HS-5 (cell line): ENCODE data around the gene FNTB.

ENCODE experiments used
- DNase-seq: peaks from one replicate; pipeline ENCODE4 v3.0.0-alpha.2; 2012; ENCODE audit warnings: low read depth

Gene FNTB

DNA sequence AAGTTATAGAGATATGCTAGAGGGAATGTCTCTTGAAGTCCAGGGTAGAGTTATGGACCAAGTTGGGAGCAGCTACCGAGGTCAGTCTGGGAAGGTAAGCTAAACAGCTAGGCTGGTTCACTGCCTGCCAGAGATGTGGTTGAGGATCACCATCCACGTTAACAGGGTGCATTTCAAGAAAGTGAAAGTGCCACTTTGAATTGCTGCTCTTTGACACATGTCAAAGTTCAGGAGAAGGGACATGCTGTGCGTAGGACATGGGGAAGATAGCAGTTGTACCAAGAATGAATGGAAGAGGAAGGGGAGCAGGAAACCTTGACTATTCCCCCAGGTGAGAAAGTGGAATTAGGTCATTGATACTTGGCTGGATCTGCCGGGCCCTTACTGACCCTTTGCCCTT lies 66.1 kb downstream of the FNTB start:
- DNase-seq = no peak

DNA sequence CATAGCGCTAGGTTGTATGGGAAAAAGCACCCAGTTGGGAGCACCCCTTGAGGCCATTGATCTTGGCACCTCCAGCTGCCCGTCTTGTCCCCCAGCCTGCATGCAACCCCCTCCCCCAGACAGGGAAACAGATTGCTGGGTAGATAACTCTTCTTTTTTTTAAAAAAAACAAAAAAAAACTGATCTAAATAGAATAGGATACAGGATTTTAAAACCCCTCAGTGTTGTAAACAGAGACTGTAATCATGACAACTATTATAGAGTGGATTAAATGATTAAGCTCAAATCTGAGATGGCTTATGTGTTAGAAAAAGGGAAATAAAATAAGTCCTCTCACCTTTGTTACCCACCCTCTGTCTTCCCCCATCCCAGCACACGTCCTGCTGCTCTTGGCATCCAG lies 66.8 kb downstream of the FNTB start:
- DNase-seq = no peak

DNA sequence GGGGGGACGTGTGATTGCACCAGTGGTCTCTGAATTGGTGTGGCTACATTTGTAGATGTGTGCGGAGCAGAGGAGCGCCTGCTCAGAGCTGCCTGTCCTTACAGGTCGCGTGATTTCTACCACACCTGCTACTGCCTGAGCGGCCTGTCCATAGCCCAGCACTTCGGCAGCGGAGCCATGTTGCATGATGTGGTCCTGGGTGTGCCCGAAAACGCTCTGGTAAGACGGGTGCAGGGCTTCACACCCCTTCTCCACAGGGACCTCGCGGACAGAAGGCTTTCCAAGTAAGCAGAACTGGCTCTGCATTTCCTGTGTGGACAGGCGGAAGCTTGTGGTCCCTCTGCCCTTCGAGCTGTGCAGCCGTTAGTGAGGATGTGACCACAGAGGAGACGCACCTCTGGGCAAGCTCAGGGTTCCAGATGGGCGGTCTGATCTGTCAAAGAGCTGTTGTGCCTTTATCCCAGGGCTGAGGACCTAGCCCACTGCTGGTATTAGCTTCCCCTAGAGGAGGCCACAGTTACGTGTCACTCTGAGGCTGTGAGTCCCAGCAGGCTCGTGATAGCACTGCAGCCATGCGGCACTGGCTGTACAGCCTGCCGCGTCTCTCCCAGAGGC lies 67.9 kb downstream of the FNTB start:
- no peak for DNase-seq

DNA sequence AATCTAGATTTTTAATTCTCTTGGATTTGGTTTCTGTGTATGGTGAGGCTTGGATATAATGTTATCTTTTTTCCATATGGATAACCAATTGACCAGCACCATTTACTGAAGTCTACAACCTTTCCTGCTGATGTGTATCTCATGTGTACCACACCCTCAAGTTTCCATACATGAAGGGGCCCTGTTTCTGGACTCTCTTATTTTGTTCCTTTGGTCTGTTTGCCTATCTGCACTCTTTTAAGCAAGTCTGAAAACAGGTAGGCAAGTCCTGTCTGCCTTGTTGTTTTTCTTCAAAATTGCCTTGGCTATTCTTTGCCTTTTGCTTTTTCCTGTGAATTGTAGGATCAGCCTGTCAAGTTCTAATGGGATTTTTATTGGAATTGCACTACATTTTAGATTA lies 71.0 kb downstream of the FNTB start:
- no peak for DNase-seq

DNA sequence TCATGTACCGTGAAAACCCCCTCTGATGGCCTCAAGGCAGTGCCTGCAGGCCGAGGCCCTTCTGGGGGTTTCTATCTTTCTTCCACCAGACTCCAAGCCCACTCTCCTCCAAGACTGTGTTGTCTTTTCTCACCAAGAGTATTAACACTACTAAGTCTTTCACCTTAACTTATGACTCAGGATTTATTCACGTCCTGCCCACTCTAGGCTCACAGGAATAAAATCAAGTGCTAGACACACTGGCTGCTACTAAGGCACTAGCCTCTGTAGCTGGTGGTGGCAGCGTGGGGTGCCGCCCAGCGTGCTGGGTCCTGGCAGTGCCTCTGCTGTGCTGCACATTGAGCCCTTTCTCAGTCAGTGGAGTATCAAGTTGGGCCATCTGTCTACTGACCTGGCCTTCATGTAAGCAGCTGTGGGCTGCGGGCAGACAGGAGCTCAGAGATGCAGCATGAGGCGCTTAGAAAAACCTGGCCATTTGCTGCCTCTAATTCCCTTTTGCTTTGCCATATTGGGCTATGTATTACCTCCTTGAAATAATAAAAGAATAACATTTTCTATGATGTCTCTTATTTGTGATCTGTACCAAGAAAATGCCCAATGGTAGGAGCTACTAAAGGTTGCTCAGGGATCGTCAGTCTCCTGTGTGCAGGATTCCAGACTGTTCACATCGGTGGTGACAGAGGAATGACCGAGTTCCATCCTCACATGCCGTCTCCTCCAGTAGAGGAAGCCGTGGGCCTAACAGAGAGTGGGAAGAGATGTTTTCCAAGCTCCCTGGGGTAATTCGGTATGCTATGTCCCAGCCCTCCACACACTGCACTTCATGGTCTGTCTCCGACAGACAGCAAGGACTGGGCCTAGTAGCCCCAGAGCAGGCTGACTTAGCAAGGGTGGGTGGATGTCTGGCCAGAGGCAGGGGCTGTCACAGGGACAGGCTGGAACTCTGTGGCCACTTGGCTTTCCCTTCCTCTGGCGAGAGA lies 75.7 kb downstream of the FNTB start:
- no peak for DNase-seq

DNA sequence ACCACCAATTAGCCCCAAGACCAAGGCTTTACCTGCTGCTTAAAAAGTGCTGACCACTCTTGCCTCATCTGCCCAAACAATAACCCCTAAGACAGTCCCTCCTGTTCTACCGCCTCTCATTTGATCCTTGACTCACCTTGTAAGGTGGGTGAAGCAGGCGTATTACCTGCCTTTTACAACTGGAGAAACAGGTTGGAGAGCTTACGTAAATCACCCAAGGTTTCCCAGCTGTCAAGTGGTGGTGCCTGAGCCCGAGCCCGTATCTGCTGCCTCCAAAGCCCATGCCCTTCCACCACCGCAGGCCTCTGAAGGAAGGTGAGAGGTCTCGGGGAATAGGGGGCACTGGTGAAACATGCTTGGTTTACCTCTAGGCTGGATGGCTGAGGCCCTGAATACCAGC lies 79.0 kb downstream of the FNTB start:
- DNase-seq = no peak

DNA sequence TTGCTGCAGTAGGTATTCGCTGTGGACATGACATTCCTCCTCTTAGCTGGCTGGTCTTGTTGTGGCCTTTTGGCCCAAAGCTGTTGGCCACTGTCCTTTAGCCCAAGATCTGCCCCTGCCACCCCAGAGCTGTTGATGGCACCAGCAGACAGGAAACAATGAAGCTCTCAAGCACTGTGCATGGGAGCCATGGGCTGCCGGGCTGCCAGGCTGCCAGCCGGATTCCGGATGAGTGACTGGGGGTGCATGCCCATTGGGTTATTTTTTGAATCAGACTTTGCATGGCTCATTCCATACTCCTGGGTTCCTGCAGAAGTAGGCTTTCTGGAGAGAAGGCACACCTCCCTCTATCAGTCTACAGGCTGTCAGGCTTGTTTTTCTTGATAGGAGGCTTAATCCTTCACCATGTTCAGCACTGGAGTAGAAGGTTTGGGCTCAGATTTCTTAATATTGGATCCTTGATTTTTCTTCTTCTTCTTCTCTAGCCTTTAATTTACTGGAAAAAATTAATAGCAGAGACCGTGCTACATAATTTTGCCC lies 83.2 kb downstream of the FNTB start:
- DNase-seq = no peak

DNA sequence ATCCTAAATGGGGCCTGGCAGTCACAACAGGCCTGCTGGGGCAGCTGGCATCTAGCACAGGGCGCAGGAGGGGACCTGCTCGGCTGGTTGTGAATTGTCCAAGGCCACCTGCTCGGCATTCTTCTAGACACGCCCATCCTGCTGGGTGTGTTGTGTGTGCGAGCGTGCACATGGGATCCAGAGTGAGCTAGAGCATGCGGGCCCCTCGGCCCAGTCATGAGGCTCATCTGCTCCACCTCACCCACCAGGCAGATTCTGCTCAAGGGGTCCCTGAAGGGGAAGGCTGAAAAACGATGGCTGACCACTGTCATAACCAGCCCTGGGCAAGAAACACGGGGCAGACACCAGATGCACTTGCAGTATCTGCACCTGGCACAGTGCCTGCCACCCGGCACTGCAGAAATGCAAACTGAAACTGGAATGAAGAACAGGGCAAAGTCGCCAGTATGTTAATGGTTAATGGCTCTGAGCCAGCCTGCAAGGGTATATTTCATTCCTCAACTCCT lies 83.8 kb downstream of the FNTB start:
- DNase-seq = no peak

DNA sequence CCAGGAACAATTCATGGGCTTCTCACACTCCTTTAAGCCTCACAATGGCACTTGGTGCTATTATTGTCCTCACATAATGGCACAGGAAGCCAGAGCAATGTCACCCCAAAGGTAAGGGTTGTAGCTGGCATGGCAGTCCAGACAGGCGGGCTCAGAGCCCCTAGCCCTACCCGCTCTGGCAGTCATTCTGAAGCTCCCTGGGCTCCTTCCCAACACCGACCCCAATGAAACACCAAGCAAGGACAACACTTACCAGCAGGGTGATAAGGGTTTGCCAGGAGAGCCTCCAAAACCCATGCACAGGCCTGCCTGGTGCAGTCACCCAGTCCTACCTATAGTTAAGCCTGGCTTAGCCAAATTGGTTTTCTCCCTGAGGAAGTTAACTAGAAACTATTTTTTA lies 84.8 kb downstream of the FNTB start:
- no peak for DNase-seq

DNA sequence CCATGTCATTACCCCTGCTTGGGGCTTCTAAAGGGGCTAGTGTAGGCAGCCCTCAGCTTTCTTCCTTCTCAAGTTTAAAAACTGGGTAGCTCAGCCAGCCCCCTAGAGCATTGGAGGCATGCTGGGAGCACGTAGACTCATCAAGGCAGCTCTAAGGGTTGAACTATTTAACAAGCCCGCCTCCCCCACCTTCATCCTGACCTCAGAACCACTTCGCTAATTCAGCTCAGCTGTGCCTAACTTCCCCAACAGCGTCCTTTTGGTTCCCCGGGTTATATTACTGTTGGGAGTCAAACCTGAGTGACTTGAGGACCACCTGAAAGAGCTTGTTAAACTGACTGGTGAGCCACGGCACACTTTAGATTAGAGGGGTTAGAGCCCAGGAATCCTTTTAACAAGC lies 85.6 kb downstream of the FNTB start:
- no peak for DNase-seq

DNA sequence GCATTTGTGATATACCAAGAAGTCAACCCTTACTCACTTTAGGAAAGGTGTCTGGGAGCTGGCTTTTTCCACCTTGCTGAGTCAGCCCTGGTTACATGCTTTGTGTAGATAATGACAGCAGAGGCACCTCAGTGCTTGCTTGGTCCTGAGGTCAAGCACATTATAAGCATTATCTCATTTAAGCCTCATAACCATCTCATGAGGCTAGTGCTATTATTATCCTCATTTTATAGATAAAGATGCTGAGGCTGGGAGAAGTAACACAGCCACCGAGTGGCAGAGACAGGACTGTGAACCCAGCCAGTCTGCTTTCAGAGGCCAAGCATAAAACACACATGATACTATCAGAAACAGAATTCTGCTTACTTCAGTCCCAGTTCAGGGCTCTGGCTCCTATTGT lies 86.2 kb downstream of the FNTB start:
- no peak for DNase-seq

DNA sequence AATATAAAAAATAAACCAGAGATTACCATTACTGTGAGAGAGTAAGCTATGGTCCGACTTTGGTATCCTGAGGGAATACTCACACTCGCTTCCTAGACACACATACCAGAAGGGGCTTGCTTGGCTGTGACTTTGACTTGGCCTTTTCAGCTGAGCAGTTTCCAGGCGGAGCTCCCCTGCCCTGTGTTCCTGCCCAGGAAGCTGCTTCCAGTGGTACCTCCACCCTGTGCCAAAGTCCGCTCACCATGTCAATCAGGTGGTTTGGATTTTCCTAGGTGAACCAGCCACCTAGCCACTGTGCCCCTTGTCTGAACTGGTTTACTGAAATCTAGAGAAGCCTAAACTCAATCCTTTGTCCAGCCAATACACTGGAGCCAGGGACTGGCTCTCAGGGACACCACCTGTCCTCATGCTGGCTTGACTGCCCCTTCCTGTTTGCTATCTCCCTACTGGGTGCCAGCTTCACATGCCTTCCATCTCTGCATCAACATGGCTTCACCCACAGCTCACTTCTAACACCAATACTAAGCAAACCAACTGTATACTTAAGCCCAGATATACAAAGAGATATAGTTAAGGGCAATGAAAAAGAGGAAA lies 87.0 kb downstream of the FNTB start:
- no peak for DNase-seq

DNA sequence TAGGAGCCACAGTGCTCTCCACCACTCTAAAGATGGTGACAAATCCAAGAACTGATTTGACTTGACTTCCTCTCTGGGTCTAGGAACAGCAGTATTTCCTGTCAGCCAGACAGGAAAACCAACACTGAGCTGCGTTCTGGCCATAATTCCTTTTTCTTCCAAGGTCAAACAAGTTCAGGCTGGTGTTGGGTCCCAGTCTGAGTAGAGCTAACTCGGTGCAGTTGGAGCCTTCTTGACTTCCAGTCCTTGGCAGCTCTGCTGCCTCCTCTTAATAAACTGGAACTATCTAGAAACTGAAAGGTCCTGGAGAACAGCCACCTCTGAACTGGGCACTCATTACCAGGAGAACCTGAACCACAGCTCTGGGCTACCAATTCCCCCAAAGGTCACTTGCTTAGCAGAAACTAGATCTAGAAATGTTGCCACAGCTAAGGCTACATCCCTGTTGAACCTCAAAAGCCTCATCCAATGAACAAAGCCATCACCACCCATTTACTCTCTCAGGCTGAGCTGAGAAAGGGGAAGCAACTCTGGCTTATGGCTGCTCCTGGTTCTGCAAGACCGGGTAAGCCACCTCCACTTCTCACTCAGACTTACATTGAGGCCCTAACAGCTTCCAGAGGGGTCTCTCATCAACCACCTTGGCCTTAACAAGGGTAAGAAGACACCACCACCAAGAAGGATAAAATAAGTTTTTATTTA lies 87.9 kb downstream of the FNTB start:
- DNase-seq = no peak

DNA sequence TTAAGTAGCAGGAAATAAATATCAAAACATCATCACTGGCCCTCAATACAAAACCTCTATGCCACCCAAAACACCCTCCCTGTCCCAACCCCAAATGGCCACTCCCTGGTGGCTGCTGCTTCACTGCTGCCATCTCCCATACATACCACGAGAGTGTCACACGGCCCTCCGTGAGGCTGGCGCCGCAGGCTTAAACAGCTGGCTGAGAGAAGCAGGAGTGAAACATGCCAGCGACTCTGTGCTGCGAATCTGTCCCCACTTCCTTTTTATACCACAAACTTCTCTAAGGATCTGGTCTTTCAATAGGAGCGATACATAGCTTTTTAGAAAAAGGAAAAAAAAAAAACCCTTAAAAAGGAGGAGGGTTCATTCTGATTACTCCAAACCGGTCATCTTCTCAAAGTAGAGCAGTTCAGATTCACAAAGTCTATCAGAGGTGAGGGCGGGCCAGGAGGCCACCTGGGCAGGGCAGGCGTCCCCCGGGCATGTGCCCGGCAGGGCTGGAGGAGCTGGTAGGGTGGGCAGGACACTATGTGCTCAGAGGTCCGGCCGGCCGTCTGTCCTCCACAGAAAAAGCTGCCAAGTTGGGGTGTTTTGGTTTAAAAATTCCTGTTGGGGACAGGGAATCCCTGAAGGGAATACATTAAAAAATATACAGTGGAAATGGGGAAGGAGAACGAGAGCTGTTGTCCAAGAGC lies 89.1 kb downstream of the FNTB start:
- DNase-seq = no peak

DNA sequence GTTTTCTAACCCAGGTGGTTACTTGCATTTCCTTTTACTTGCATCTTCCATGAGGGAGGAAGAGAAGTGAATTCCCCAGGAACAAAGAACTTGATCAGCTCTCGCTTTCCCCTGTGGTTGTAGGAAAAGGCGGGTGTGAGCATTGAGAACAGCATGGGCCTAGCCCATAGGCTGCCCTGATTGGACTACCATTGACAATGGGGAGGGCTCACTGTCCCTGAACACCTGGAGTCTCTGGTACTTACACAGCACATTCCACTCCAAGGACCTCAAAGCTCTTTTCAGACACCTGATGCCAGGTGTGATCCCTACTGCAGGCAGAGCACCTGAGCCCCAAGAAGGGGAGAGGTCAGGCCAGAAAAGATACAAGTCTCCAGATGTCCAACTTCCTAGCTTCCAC lies 90.6 kb downstream of the FNTB start:
- no peak for DNase-seq

DNA sequence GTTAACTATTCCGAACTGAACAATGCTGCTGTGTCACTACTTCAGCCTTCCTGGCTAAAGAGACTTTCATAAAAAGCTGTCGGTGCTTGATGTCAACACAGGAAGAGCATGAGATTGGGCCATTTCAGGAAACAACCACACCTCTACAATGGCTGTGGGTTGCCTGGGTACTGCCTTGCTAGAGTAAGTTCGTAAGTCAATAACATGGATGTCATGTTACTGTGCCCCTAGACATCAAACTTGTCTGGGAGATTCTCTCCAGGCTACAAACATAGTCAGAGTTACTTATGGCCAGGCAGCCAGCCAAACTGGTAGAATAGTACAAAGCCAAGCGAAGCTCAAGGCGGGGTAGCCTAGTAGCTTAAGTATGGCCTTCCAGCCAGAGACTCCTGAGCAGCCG lies 92.5 kb downstream of the FNTB start:
- DNase-seq = no peak

DNA sequence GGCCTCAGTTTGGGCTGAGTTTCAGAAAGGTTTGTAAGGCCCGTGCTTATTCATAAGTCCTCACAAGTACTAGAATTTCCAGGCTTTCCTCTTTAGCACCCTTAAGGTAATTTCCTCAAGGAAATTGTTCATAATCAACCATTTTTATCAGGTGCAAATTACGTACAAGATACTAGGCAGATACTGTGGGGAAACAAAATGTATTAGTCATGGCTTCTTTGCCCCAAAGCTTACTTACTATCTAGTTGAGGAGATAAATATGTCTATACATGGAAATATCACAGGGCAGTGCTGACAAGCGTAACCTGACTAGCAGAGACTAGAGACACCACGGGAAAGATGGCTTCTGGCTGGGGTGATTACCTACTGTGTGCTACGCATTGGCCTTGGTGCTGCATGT lies 93.1 kb downstream of the FNTB start:
- DNase-seq = no peak

DNA sequence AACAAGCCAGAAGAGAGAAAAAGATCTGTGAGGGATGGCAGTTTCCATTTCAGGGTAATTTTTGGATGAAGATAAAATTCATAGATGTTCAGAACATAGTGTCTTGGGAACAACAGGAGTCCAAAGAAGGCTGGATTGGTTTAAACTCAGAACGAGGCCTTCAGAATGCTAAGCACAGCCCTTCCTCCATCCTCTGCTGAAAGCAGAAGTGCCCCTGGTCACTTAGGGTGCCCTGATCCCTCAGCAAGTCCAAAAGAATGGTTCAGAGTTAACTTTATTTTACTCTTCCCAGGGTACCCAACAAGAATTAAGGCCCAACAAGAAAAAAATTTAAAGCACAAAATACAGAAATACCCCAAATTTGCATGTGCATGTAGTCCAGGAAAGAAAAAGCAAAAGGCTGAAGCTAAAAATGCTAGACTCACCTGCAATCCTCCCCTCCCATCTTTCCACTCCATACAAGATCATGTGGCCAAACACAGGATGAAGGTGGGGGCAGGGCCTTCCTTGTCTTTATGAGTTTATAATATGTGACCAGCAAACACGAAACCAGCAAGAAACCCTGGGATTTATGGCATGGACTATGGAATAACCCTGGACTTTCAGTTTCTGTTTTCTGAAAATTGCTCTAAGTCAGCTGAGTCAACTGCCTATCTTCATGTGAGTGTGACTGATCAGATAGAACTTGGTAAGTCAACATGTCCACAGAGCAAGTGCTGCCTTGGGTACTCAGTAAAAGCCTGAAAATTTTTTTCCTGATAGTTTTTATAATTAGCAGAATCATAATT lies 94.5 kb downstream of the FNTB start:
- DNase-seq = no peak

DNA sequence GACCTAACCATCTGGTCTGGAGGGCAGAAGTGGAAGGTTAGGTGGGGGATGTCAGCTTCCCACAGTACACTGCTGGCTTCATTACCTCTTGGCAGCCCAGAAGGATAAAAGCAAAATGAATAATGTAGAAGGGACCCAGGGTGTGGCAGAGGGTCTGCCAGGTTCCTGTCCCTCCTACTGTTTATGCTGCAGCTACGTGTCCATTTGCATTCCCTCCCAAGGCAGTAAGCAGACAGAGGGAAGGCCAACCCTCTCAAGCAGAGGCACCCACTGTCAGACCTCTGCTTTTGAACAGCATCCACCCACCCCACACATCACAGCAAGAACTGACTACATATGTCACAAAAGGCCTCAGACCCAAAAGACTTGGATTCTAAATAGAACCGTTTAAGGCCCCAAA lies 96.2 kb downstream of the FNTB start:
- DNase-seq = no peak
